HG03097 (cell line): ENCODE measurements around the gene SLC18A2.

Experiments
- ATAC-seq: cut with Tn5 transposase; IDR thresholded peaks from one replicate; pipeline ENCODE4 v1.9.1; 2021; ENCODE audit not compliant: unreplicated experiment, low FRiP score

SLC18A2 gene

DNA sequence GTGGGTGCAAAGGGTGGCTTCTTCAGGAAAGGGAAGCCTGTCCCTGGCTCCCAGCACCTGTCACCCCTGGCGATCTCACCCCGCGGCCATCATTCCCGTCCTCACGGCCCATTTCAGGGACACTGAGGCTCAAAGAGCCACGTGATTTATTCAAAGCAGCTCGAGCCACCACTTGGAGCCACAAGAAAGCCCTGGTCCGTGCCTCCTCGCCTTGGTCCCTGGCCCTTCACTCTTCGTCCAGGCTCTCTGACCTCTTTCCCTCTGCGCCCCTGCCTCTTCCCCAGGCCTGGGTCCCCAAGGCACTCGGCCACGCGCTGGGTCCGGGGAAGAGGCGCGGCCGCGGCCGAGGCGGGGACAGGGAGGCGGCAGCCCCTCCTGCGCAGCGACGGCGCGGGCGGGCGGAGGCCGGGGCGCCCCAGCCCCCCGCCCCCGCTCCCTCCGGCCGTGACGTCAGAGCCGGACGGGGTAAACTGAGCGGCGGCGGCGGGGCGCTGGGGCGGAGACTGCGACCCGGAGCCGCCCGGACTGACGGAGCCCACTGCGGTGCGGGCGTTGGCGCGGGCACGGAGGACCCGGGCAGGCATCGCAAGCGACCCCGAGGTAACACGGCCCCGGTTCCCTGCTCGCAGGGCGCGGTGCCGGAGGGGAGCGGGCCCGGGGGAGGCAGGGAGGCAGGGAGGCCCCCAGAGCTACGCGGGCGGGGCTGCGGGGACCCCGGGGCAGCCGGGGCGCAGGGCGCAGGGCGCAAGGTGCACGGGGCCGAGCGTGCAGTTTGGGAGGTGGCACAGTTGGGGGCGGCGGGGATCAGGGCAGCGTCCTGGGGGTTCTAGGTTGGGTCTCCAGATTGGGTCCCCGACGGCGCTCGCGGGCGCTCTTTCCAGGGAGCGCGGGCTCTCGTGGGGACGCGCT, at the start of gene SLC18A2:
Gene SLC18A2 (plus strand): TSS at position 494 of the 909 bp plus-strand sequence. CDS start 580 bp downstream, outside the sequence.
- ATAC-seq, result no peak

DNA sequence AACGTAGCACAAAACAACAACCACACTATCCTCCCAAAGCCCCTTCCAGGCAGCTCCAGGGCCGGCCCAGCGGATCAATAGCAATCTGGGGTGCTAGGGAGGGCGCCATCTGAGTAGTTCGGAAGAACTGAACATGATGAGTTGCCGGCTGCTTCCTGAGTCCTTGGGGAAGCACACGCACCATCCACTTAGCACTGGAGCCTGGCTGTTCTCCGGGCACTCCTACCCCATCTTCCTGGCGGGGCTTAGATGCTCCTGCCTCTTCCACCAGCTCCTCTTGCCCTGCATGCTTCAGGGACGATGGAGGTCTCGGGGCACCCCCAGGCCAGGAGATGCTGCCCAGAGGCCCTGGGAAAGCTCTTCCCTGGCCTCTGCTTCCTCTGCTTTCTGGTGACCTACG, 43.7 kb upstream of the SLC18A2 start, which contains the start of gene KCNK18:
Gene KCNK18 (plus strand): TSS at position 301 of the 400 bp plus-strand sequence. CDS start 0 bp downstream, at position 301.
- ATAC-seq, result no peak

DNA sequence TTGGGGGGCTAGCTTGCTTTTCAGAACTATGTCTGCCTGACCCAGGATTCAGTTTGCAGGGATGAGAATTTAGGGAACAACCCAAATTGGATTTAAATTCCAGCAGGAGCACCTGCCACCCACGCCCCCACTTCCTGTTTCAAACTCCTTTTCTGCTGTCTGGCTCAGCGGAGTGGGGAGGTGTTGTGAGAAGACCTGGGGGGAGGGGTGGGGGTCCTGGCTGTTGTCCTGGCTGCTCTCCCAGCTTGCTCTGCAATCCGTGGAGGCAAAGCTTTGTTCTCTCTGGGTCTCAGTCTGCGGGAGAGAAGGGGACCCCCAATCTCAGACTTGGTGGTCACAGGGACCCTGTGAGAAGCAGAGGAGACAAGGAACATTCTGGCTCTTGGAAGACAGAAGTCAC, 42.8 kb upstream of the SLC18A2 start:
- no peak for ATAC-seq

DNA sequence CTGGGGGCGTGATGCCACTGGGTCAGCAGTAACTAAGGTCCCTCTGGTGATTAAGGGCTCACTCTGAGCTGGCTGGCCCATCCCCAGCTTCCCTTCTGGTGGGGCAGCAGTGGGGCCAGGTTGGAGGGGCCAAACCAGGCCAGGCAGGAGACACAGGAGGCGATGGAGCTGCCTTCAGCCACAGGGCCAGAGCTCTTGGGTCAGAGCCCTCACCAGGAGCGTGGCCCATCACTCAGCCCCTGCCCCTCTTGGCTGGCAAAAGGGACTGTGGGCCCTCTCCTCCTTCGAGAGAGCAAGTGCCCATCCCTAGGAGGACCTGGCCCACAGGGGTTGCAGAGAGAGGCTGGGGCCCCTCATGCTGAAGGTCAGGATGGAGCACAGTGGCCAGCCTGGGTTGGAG, 39.1 kb upstream of the SLC18A2 start:
- ATAC-seq, result no peak

DNA sequence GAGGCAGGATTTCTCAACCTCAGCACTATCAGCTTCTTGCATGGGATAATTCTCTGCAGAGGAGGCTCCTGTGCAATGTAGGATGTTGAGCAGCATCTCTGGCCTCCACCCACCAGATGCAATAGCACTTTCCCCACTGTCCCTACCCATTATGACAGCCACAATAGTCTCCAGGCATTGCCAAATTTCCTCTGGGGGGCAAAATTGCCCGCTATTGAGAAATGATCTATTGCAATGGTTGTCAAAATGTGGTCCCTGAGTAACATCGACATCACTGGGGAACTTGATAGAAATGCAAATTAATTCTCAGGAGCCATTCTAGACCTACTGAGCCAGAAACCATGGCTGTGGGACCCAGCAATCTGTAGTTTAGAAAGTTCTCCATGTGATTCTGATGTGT, 36.6 kb upstream of the SLC18A2 start:
- ATAC-seq, result no peak

- ATAC-seq, result no peak
These were observed 28.7 kb upstream of the SLC18A2 start for GRCh38 chr10:117212176-117212575.

GRCh38 chr10:117214401-117214800, 26.5 kb upstream of the SLC18A2 start:
- ATAC-seq, result no peak

GRCh38 chr10:117215079-117215478, 25.8 kb upstream of the SLC18A2 start:
- ATAC-seq, result no peak

GRCh38 chr10:117216028-117216427, 24.9 kb upstream of the SLC18A2 start:
- ATAC-seq, result no peak

- ATAC-seq, result peak; percentile 84
These were observed 24.2 kb upstream of the SLC18A2 start for GRCh38 chr10:117216611-117217195.

DNA sequence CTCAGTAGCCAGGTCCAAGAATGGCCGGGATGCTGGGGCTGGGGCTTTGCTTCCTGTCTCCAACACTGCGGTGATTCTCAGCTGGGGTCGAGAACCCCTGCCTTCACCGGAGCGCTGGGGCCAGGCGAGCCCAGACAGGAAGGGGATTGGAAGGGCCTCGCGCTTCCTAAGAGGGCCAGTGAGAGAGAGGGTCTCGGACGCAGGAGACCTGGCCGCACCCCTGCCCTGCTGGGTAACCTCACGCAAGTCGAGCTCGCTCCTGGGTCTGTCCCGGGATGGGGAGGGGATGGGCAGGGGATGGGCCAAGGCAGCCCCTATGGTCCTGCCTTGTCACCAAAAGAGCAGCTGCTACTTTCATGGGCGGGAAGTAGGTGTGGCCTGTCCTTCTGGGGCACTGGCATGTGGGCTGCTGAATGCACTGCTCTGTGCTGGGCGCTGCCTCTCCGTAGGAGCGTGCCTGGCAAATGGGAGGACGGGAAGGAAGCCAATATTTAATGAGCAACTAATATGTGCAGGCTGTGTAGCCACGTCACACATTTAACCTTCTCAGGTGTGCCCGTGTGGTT, 23.6 kb upstream of the SLC18A2 start:
- no peak for ATAC-seq

DNA sequence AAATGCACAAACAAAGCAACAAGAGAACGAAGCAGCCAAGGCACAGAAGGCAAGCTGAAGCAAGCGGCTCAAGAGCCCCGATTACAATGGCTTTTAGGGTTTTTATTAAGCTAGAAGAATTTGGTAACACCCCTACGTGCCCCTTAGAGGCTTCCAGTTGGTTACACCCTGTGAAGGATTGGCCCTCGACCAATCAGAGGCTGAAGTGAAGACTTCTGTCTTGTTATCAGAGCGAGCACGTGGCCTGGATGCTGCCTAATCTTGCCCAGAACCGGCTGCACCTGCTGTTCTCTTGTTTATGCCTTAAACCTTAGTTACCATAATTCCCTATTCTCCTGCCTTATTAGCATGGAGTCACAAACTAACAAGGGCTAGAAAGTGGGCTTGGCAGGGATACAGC, 22.3 kb upstream of the SLC18A2 start:
- no peak for ATAC-seq

DNA sequence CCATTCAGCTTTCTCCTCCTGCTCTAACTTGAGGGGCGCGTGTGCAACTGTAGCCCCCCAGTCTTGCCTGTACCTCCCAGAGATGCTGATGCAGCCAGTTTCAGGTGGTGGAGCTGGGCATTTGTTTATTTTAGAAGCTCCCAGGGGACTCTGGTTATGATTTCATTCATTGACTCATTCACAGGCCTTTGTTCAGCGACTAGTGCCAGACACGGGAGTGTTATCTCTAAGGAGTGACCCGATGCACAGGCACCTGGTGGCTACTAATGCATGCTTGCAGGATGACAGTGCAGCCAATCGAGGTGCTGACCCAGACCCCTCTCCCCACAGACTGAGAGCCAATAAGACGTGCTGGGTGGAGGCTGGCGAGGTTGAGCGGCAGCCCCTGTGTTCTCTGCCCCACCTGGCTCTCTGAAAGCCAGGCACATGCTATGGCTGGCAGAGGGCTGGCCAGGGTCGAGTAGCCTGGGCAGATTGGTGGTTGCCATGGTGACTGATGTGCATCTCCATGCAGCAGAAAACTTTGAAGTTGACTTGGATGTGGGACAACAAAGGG, 19.7 kb upstream of the SLC18A2 start:
- ATAC-seq, result no peak

- no peak for ATAC-seq
These were observed 18.4 kb upstream of the SLC18A2 start for GRCh38 chr10:117222552-117222951.

- no peak for ATAC-seq
These were observed 17.8 kb upstream of the SLC18A2 start for GRCh38 chr10:117222976-117223692.

DNA sequence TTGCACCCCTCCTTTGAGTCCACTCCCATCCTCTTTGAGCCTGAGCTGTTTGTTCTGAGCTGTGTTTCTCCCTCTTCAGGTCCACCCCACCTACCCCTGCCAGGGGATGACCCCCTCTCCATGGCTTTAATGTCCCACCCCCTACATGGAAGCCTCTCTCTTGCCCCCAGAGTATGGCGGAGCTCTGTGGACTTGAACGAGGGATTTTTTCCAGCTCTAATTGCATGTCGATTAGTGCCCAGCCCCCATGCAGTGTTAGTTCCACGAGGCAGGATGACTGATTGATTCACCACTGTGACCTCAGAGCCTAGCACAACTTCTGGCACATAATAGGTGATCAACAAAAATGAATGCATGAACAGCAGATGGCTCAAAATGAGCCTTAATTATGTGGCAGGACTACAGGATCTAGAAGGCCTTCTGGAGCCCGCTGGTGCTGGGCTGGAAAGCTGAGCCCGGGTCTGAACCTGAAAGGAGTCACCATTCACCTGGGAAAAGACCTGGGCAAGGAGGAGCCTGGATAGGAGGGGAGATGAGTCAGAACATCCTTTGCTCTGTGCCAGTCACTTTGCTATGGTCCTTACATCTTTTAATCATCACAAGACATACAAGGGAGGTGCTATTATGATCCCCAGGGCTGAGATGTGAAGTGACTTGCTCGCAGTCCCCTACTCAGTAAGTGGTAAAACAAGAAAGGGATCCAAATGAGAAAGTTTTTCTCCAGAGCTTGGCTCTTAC, 17.1 kb upstream of the SLC18A2 start:
- no peak for ATAC-seq

- no peak for ATAC-seq
These were observed 16.0 kb upstream of the SLC18A2 start for GRCh38 chr10:117224881-117225280.

DNA sequence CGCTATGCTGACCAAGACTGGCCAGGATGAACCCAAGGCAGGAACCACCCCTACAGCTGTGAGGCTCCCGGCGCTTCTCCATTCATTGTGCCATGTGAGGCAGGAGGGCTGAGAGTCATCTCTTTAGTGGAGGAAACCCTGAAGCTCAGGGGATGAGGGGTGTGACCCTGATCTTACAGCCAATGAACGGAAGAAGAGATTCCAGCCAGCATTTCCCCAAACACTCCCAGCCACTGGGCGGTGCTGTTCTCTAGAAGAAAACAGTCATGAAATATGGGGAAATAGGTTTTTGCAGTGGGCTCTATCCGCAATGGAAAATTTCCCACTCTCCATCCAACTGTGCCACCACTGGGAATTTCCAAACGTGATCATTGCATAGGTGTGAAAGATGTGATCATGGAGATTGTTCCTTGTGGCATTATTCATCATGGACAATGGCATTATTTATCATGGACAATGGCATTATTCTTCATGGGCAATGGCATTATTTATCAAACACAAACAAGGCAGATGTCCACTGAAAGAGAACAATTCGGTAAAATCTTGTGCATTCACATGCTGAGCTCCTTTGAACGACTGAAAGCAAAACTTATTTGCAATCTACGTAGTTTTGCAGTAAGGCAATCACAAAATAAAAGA, 14.0 kb upstream of the SLC18A2 start:
- ATAC-seq, result no peak

- ATAC-seq, result no peak
These were observed 12.7 kb upstream of the SLC18A2 start for GRCh38 chr10:117228210-117228609.
